Choroid plexus epithelial cell (primary cell): Measurements from ENCODE around the gene PIK3CD.

ENCODE experiments used
- DNase-seq: peaks from one replicate; pipeline ENCODE4 v3.0.0-alpha.2; 2010; ENCODE audit warnings: low read depth
- H3K4me3 ChIP-seq: 2 replicates; pipeline ENCODE4 v1.5.1; 2011; ENCODE audit warnings: low read depth, mild to moderate bottlenecking, control low read depth, low read length, moderate library complexity
- TF ChIP-seq, protein P1 (sequence below): conservative IDR thresholded peaks from 2 replicates; pipeline ENCODE4 v1.5.1; 2011; ENCODE audit warnings: low read depth, mild to moderate bottlenecking, control low read depth, inconsistent platforms, low read length, moderate library complexity

Gene PIK3CD

DNA sequence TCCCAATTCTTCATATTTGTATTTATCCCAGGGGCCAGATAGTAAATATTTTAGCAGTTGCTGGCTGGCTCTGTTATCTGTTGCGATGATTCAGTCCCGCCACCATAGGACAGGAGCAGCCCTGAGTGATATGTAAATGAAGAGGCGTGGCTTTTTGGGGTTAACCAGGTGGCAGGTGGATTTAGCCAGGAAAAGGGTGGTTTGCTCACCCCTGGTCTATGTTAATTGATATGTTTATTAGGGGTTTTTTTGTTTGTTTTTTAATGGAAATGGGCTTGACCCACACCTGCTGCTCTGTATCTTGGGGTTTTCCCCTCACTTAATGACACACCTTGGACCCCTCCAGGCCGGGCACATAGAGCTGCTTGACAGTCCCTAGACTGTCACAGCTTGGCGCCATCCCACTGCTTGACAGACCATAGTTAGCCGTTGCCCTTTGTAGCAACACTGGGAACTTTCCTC lies 62.8 kb downstream of the PIK3CD start:
- TF ChIP-seq, protein P1, sequence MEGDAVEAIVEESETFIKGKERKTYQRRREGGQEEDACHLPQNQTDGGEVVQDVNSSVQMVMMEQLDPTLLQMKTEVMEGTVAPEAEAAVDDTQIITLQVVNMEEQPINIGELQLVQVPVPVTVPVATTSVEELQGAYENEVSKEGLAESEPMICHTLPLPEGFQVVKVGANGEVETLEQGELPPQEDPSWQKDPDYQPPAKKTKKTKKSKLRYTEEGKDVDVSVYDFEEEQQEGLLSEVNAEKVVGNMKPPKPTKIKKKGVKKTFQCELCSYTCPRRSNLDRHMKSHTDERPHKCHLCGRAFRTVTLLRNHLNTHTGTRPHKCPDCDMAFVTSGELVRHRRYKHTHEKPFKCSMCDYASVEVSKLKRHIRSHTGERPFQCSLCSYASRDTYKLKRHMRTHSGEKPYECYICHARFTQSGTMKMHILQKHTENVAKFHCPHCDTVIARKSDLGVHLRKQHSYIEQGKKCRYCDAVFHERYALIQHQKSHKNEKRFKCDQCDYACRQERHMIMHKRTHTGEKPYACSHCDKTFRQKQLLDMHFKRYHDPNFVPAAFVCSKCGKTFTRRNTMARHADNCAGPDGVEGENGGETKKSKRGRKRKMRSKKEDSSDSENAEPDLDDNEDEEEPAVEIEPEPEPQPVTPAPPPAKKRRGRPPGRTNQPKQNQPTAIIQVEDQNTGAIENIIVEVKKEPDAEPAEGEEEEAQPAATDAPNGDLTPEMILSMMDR: no peak
- H3K4me3 ChIP-seq: no peak overlapping the region
- no peak for DNase-seq

DNA sequence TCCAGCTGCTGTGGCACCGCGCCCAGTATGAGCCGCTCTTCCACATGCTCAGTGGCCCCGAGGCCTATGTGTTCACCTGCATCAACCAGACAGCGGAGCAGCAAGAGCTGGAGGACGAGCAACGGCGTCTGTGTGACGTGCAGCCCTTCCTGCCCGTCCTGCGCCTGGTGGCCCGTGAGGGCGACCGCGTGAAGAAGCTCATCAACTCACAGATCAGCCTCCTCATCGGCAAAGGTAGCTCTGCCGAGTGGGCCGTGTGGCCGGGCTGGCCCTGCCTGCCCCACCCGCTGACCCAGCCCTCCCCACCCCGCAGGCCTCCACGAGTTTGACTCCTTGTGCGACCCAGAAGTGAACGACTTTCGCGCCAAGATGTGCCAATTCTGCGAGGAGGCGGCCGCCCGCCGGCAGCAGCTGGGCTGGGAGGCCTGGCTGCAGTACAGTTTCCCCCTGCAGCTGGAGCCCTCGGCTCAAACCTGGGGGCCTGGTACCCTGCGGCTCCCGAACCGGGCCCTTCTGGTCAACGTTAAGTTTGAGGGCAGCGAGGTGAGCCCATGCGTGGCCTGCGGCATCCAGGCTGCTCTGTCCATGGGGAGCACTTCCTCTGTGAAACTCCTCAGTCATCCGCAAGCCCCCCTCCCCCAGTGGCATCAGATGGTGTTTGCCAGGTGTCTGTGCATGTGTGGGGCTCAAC lies 64.2 kb downstream of the PIK3CD start:
- no peak for DNase-seq
- no peak overlapping the region for H3K4me3 ChIP-seq
- TF ChIP-seq, protein P1: no peak

GRCh38 chr1:9716404-9717192 lies 65.1 kb downstream of the PIK3CD start:
- no peak for DNase-seq
- peak overlapping the region; percentile 2 for H3K4me3 ChIP-seq
- TF ChIP-seq, protein P1: no peak

GRCh38 chr1:9717193-9718005 lies 65.9 kb downstream of the PIK3CD start:
- TF ChIP-seq, protein P1: no peak
- peak; percentile 81 for DNase-seq
- peak overlapping the region; percentile 13 for H3K4me3 ChIP-seq

DNA sequence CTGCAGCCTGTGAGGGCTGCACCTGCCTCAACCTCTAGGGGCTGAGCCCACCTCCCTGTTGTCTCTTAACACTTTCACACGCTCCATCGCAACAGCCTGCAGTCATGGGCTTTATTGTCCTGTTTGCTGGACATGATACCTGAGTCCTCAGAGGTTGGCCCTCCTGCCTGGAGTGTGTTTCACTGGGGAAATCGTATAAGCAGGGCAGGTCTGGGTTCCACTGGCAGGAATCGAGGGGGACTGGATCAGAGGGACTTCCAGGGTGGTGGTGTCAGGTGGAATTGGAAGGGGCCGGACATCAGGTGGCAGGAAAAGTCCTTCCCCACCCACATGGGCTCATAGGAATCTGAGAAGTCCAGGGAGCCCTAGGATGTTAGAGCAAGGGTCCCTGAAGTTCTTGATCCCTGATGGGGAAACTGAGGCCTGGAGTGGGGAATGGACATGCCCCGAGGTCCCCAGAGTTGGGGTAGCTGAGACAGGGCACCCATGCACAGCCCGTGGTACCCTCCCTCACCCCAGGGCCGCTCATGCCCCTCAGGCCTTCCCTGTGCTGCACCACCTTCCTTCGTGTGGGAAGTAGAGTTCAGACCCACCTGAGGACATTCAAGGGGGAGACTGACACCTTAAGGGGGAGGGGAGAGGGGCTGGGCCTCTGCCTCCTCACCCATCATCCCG lies 66.6 kb downstream of the PIK3CD start:
- DNase-seq: no peak
- TF ChIP-seq, protein P1: no peak
- H3K4me3 ChIP-seq: no peak overlapping the region

GRCh38 chr1:9719978-9720722 lies 68.6 kb downstream of the PIK3CD start:
- H3K4me3 ChIP-seq: no peak overlapping the region
- TF ChIP-seq, protein P1: no peak
- no peak for DNase-seq
